NCI-H2227 treated with DMSO at 0.1 percent for 48 hours (cell line): ENCODE data around the gene FAM13A.
A peak's percentile ranks its signal among the peaks of the same experiment; 100 is the strongest.

ENCODE experiments used
- DNase-seq: peaks from one replicate; lab custom pipeline; 2025; lab: John Stamatoyannopoulos, UW

The FAM13A gene

DNA sequence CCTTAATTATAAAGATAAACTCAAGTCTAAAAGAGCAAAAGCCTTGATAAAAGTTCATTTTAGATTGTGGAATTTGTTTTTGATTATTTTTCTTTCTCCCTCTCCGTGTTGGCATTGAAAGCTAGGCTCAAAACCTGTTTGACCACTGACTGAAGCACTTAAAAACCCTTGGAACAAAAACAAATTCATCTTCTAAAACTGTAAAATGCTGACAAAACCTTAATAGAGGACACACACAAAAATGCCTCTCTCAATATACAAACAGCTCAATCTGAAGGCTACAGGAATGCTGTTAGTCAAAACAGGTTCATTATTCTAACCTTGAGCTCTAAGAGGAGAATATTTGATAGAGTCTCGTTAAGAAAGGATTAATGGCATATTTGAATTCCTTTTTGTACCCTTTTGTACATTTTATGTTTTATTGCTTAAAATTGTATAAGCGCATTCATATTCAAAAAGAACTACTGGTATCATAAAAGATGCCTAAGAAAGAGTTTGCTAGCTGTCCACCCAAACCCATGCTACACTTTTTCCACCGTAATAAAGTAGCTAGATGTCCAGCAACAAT is 285.0 kb downstream of the FAM13A start:
- DNase-seq: no peak

DNA sequence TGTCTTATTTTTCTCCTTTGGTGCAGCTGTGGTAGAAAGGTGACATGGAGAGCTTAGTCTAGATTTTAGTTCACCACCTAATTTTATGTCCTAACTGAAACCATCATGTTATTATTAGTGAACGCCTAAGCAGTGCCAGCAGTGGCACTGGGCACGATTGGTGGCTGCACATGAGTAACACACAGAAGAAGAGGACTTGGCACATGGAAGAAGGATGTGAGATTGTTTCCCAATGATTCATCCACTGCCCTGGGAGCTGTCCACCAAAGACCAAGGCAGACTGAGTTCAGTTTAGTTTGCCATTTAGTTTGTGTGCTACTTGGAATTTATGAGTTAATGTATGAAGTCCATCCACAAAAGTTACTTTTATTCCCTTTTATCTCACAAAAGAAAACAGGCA is 291.3 kb downstream of the FAM13A start:
- no peak for DNase-seq

DNA sequence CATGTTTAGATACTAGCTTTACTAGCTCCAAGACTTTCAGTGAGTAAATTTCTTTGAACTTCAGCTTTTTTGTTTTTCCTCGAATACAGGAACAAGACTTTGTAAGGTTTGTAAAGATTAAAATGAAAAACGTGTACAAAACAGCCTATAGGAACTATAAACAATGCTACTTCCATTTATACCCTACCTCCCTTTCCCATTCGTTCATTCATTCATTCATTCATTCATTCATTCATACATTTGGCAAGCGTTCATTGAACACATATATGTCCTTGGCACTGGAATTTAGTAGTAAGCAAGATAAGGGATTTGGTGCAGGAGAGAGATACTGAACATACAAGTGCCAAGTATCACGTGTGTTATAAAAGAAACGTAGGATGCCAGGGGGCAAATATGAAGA is 293.9 kb downstream of the FAM13A start:
- DNase-seq: no peak

DNA sequence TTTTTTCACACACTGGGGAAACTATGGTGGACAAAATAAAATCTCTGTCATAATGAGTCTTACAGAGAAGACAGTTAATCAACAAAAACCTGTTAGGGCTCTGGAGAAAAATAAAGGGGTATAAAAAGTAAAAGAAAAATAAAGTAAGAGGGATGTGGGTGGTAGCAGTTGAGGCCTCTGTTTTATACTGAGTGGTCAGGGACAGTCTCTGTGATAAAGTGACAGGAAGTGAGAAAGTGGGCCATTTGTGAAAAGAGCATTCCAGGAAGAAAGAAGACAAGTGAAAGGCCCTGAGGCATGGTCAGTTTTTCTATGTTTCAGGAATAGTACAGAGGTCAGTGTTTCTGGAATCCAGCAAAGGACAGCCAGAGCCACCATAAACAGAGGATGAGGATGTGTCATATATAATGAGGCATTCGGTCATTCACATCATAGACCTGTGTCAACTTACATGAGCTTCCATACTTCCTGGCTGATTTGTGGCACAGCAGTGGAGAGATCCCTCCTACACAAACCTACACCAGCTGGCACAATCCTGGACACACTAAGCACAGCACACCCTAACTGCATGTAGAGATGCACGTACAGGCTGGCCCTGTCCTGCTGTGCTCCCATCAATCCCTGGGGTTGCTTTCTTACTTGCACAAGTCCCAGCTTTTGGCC is 295.0 kb downstream of the FAM13A start:
- no peak for DNase-seq

DNA sequence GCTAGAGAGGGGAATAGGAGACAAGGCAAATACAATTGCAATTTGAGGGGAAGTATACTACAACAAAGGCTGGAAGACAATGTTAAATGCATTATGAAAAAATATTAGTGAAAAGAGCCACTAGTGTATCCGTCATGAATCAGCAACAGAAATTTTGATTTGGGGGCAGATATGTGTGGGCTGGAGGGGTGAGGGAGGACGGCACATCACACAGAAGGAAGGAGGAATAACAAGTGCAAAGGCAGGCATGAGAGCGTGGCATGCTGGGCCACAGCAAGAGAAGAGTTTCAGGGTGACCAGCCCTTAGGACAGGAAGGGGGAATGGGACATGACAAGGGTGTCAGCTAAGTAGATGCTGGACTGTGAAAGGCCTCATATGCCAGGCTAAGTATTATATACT is 295.6 kb downstream of the FAM13A start:
- no peak for DNase-seq

DNA sequence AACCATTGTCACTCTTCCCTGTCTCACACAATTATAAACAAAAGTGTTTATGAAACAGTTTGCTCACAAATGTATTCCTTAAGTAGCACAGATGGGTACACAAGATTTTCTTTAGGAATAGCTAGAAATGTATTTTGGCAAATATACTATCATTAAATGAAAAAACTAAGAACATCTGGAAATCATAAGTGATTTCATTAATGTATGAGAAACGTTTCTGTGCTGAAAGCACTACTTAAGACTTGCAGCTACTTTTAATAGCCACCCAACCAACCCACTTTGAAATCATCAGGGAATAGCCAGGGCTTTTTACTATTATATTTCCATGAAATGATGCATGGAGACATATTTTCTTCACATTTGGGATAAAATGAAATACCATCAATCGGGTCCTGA is 297.1 kb downstream of the FAM13A start:
- DNase-seq: no peak

DNA sequence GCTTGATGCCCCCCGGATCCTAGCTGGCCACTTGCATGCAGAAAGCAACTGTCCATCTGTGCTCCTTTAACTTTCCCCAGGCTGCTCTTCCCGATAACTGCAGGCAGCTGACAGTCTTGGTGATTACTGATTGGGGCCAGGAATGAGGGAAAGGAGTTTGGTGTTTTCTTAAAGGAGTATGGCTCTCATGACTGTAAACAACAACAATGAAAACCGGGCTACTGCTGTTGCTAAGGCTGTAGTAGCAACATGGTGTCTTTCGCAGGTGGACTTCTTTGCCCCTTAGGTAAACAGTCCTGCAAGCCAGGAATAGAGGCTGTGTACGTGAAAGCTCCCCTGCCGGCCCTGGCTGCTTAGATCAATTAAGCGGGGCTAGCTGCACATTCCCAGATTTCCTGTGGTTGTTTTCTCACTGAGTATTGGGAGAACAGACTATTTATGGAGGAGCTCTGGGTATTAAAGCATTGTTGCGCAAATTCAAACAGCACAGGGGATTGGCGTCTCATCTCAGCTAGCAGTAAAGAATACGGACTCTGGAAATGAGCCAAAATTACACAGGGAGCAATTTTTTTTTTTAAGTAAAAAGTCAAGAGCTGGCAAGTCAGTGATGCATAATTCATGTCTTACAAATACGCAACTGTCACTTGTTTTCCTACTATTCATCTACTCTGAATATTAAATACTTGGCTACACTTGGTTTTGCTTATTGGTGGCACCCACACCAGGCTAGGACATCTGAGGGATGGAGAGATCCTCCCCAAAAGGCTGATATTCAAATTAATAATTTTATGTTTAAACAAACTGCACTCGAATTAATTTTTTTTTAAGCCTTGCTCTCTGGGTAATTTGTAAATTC is 297.7 kb downstream of the FAM13A start:
- peak; percentile 35 for DNase-seq

DNA sequence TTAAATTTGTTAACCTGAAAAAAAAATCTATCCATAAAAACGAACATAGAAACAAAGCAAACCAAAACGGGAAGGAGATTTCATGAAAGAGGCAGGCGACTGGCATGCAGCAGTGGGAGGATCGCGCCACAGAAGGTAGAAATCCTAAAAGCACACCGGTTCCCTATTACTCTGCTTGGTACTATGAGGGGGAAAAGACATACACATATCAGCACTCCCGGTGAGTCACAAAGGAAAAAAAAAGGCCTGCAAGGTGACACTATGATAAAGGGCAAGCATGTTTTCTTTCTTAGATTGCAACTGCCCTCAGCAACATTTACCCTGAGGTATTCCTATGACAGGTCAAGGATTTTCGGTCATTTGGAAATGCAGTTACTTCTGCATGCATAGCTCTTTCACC is 298.7 kb downstream of the FAM13A start:
- no peak for DNase-seq

DNA sequence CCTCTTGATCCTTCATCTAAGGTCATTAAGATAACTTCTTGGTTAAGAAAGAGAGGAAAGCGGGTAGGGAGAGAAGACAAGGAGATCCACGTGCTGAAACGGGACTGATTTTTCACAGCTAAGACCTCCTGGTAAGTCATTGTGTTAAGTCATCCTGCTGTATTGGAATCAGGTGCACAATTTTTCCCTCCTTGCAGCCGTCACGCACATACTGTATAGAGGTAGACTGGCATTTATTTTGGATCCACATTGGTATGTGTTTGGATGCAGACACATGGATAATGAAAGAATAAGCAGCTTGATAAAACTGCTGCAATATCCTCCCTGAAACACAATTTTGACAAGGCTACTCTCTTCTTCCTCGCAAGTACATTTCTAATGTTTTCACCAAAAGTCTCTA is 299.2 kb downstream of the FAM13A start:
- no peak for DNase-seq

DNA sequence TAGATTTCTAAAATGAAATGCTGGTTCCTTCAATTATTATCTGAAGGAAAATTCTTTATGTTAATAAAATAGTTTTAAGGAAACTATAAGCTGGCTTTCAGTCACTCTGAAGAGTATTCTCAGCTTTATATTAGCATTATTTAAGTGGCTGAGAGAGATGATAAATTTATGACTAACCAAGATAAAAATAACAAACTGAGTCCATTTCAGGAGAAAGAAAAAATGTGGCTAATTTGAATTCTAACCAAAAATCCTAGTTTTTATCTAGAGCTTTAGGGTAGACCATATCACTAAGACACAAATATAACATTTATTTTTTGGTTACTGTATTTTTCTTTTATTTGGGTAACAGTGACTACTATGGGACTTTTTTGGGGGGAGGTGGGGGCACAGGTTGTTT is 299.9 kb downstream of the FAM13A start:
- no peak for DNase-seq

DNA sequence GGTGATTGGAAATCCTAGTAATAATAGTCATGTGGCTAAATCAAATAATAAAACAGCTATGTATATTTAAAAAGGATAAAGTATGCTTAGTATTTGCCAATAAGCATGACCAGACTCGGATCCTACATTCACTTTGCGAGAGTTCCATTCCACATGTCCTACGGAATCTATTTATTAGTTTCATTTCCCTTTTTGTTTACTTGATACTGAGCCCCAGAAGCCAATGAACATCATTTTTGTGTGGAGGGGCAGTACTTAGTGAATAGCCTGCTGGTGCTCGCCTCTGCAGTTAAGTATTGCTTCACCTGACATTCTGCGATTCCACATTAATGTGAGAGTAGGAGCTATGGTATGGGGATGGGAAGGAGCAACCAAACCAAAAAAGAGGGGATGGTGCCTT is 300.8 kb downstream of the FAM13A start:
- no peak for DNase-seq

DNA sequence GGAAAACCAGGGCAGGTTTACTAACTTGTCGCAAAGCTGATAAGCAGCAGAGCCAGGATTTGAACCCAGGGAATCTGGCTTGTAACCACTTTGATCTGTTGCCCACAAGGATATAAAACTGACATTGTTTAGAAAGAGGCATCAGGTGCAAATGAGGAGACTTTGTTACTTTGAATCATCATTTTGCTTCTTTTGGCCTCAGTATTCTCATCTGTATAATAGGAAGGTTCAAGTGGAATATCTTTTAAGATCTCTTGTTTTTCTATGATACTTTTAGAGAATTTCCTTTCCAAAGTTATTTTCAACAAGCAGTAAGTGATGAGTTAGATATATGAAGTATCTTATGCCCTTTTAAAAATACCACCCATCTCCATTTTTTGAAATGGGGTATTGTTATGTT is 301.5 kb downstream of the FAM13A start:
- no peak for DNase-seq

DNA sequence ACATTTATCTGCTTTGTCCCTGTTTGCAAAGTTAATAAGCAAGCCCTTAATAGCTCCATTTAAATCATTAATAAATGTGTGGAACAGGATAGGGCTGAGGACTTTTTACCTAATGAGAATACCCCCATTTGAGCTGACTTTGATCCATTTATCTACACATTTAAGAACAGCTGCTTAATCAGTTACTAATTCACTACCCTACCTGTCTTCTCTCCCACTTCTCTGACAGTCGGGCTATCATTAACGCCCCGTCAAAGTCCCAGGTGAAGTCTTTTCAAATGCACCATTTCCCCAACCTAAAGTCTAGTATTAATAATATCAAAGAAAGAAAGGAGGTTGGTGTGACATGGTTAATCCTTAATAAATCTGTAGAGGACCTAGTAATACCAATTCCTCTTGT is 302.2 kb downstream of the FAM13A start:
- no peak for DNase-seq

DNA sequence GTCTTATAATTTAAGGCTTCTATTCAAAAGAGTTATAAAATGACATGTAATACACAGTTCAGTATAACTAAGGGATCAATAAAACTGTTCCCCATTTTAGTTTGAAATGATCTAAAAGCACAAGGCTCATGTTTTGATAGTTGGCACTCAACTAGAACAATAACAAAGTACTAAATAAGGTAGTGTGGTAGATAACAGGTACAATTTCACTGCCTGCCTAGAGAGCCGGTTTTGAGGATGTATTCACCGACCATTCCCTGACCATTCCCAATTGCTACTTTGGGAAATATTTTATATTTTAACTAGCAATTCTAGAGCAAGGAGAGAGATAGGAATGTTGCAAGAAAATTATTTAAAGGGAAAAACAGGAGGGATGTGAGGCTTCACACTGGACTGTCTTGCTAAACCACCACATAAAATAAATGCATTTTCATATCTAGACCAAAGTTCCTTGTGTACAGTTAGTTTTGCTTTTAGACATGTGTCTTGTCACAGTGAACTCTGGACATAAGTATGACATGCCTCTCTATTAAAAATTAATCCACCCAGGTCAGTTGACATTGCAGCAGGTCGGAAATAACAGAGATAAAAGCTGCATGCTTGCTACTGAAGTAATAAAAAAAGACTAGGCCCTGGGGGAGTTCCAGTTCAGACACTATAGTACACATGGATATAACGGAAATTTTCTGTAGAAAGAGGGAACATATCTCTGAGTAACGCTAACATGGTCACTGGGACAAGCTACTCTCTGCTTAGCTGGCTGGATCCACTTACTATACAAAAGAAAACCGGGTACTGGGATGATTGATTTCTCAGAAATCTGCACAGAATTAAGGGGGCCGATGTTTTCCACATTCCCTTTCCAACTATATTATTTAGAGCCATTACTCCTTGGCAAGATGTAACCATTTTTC is 303.1 kb downstream of the FAM13A start:
- no peak for DNase-seq

DNA sequence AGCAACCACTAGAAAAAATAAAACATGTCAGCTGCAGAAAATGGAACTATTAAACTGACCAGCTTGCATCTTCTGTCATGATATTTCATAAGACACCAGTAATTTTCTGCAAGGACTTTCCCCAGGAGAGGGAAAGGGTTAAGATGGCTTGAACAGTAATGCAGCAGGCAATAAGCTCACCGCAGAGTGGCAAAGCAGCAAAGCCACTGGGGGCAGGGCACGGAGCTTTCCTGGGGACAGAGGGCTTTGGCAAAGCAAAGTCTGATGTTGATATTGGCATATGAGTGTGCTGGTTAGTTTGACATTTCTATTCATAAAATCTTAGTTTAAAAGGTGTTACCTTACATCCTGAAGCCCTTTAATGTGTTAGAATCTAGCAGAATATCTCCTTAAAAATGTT is 304.2 kb downstream of the FAM13A start:
- peak; percentile 4 for DNase-seq

DNA sequence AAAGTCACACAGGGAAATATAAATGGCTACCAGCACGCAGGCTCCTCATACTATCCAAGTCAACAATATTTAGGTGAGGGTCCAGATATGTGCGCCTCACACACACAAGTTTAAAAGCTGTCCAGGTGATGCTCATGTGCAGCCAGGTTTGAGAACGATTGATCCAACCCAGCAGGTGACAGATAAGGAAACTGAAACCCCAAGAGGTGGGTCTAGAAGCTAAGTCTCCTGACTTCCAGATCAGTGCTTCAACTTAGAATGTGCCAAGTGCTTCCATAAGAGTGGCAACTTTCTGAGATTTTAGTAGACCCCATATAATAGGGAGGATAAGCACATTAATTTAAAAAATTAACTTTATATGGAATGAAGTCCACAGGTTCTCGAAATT is 304.9 kb downstream of the FAM13A start:
- no peak for DNase-seq

DNA sequence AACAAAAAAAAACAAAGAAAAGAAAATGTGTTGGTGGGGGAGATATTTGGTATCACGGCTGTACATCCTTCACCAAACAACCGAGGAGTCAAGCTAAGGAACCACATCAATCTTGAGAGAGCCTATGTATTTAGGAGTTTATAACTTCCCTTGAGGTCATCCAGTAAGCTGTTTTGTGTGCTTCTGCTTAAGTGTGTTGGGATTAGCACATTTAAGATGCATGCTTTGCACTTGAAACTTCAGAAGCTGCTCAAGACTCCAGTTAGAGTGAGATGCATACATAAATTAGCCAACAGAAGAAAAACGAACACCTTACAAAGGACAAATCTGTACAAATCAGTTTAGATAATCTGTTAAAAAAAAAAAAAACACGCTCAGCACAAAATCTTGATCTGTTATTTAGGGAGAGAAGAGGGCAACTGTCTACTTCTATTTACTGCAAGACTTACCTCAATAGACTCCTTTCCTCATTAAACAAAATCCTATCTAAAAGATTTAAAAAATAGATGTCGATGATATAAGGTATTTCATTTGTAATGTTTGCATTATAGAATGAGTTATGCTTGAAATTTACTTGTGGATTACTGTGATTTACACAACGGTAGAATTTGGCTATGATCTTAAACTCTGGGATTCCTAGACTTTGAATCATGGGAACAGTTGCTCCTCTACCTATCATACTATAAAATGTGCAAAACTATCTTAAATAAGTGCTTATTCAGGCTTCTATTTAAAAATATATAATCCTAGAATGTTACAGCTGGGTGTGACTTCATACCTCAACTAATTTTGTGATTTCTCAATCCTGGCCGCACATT is 305.5 kb downstream of the FAM13A start:
- DNase-seq: no peak

DNA sequence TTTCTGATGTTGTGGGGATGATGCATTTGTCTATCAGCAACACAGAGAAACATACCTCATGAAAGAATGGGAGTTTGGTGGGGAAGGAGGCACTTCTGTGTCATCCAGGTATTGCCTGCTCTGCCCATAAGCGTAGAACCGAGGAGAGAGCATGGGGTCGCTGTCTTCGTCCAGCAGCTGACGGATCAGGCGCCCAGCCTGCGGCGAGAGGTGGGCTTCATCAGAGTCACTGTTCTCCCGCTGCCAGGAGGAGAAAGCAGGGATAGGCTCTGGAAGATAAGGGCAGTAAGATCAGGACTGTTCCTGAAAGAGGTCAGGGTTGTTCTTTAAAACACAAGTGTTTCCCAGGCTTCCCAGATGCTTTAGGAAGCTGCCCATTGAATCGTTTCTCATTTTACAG is 306.6 kb downstream of the FAM13A start:
- no peak for DNase-seq

DNA sequence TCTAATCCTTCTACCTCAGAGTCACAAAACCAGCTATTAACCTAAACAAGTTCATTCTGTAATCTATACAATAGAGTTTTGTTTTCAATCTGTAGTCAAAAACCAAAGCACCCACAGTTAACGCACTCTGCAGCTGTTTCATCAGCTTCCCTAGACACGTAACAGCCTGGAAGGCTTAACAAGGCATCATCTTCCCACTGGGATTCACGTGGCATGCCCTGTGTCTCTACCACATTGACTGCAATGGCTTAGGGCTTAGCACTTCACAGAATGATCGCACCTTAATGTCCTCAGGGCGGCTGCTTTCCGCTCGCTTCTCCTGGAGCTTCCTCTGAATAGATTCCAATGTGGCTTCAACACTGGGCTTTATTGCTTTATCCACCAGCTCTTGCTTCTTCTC is 309.6 kb downstream of the FAM13A start:
- DNase-seq: no peak

DNA sequence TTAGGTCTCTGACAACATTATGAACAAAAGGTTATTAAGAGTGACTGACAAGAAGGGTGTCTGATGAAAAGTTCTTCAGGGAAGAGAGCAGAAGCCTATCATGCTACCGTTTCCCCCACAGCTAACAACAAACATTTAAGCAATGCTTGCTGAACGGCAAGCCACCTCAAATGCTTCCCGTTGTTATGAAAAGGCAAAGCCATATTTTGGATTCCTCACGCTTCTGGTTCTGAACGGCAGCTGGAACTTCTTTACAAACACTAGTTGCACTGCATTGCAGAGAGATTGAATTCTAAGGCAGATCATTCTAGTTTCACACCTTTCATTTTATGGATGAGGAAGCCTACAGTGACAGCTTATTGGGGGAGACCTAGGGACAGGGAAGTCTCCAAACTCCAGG is 310.8 kb downstream of the FAM13A start:
- no peak for DNase-seq

DNA sequence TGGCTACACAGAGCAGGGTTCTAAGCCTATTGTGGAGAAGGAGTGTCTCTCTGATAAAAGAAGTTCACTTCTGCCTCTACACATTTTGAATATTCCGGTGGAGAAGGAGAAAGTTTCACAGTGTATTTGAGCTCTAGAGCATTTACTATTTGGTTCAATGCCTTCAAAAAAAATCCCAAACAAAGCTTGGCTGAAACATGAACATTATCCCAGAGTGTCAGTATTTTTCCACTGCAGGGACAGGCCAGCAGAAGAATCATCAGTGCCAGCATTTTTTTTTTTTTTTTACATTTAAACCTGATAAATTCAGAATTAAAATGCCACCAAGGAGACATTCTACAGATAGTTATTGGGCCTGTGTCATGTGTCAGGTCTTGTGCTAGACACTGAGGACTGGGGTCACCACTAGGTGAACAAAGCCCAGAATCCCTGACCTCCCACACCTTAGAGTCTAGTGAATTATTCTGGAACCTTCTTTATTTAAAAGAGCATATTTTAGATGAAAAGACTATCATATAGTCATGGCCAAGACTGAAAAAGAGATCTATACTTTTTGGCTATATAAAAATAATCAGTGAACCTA is 311.3 kb downstream of the FAM13A start:
- DNase-seq: no peak
